WTC11 (cell line): ENCODE results near the gene RAB3GAP1. TPM values are rescaled to one million over a fixed set of nuclear protein-coding genes. Genes with fewer than 3 reads are reported as not detected.

Experiments used
- ATAC-seq: fragments of 200-7000 bp; cut with Tn5 transposase; 2 replicates; pipeline ENCODE4 v1.10.0; 2021; ENCODE audit warnings: mild to moderate bottlenecking, moderate library complexity
- CTCF ChIA-PET: fragments of 300-600 bp; sonication (Branson Sonifier 250); formaldehyde crosslinking; loops from one replicate; lab custom pipeline; 2021; ENCODE audit warnings: antibody characterized with exemption; lab: Charles Lee
- POLR2A ChIA-PET: fragments of 350-600 bp; sonication (Branson Sonifier 250); formaldehyde crosslinking; loops from one replicate; lab custom pipeline; 2021; ENCODE audit warnings: antibody characterized with exemption; lab: Charles Lee
- DNase-seq: peaks from one replicate; pipeline ENCODE4 v3.0.0; 2021; ENCODE audit warnings: low spot score
- H3K27ac Mint-ChIP-seq: 2 replicates; pipeline ENCODE4 v1.8.0; 2021; ENCODE audit warnings: mixed read lengths
- H3K27me3 Mint-ChIP-seq: 2 replicates; pipeline ENCODE4 v1.8.0; 2021; ENCODE audit warnings: low read depth, mild to moderate bottlenecking, moderate library complexity, mixed read lengths
- H3K36me3 Mint-ChIP-seq: 2 replicates; pipeline ENCODE4 v1.8.0; 2021; ENCODE audit warnings: mixed read lengths
- H3K4me1 Mint-ChIP-seq: 2 replicates; pipeline ENCODE4 v1.8.0; 2022; ENCODE audit warnings: mixed read lengths
- H3K4me3 Mint-ChIP-seq: 2 replicates; pipeline ENCODE4 v1.8.0; 2021; ENCODE audit warnings: mild to moderate bottlenecking, moderate library complexity, mixed read lengths
- H3K9me3 Mint-ChIP-seq: 2 replicates; pipeline ENCODE4 v1.8.0; 2021; ENCODE audit warnings: mixed read lengths
- ARID4B ChIP-seq: sonication (generic); formaldehyde crosslinking; IDR thresholded peaks from 2 replicates; pipeline ENCODE4 v1.8.0; 2023; ENCODE audit warnings: missing genetic modification reagents, mild to moderate bottlenecking, borderline replicate concordance
- ATF1 ChIP-seq: sonication (generic); formaldehyde crosslinking; IDR thresholded peaks from 2 replicates; pipeline ENCODE4 v1.8.1; 2023; ENCODE audit warnings: mild to moderate bottlenecking, moderate library complexity, missing genetic modification reagents
- CBFB ChIP-seq: sonication (generic); formaldehyde crosslinking; IDR thresholded peaks from 2 replicates; pipeline ENCODE4 v1.8.1; 2022; ENCODE audit warnings: mild to moderate bottlenecking, low read depth, missing genetic modification reagents
- CDX4 ChIP-seq: fragments of 250-450 bp; sonication (Bioruptor Pico); IDR thresholded peaks from 2 replicates; pipeline ENCODE4 v1.9.0; 2021; ENCODE audit warnings: moderate library complexity, mild to moderate bottlenecking, inconsistent platforms, borderline replicate concordance
- CREB1 ChIP-seq: sonication (generic); formaldehyde crosslinking; IDR thresholded peaks from 2 replicates; pipeline ENCODE4 v1.8.0; 2023; ENCODE audit warnings: mild to moderate bottlenecking, missing genetic modification reagents
- CREM ChIP-seq: sonication (generic); formaldehyde crosslinking; IDR thresholded peaks from 2 replicates; pipeline ENCODE4 v1.8.1; 2022; ENCODE audit warnings: mild to moderate bottlenecking, missing genetic modification reagents, moderate library complexity
- CTCF ChIP-seq: fragments of 200-600 bp; IDR thresholded peaks from 2 replicates; pipeline ENCODE4 v1.8.0; 2022; ENCODE audit warnings: antibody characterized with exemption
- E2F1 ChIP-seq: sonication (generic); formaldehyde crosslinking; IDR thresholded peaks from 2 replicates; pipeline ENCODE4 v1.8.0; 2022; ENCODE audit warnings: mild to moderate bottlenecking, missing genetic modification reagents
- ERG ChIP-seq: fragments of 250-450 bp; sonication (Bioruptor Pico); IDR thresholded peaks from 2 replicates; pipeline ENCODE4 v1.8.0; 2021; ENCODE audit warnings: mild to moderate bottlenecking
- ETV6 ChIP-seq: sonication (generic); formaldehyde crosslinking; IDR thresholded peaks from 2 replicates; pipeline ENCODE4 v1.8.1; 2022; ENCODE audit warnings: mild to moderate bottlenecking, missing genetic modification reagents
- GABPB1 ChIP-seq: sonication (generic); formaldehyde crosslinking; IDR thresholded peaks from 2 replicates; pipeline ENCODE4 v1.8.1; 2023; ENCODE audit warnings: mild to moderate bottlenecking, missing genetic modification reagents
- HMGA2 ChIP-seq: fragments of 250-450 bp; sonication (Bioruptor Pico); IDR thresholded peaks from 2 replicates; pipeline ENCODE4 v1.4.0; 2021; ENCODE audit warnings: mild to moderate bottlenecking, moderate library complexity
- IRF1 ChIP-seq: sonication (generic); formaldehyde crosslinking; IDR thresholded peaks from 2 replicates; pipeline ENCODE4 v1.8.0; 2023; ENCODE audit warnings: missing genetic modification reagents
- NFE2L1 ChIP-seq: sonication (generic); formaldehyde crosslinking; IDR thresholded peaks from 2 replicates; pipeline ENCODE4 v1.8.1; 2023; ENCODE audit warnings: missing genetic modification reagents
- NR3C1 ChIP-seq: sonication (generic); formaldehyde crosslinking; conservative IDR thresholded peaks from 2 replicates; pipeline ENCODE4 v1.8.1; 2023; ENCODE audit warnings: low read depth, mild to moderate bottlenecking, missing genetic modification reagents
- RELA ChIP-seq: sonication (generic); formaldehyde crosslinking; IDR thresholded peaks from 2 replicates; pipeline ENCODE4 v1.8.1; 2022; ENCODE audit warnings: missing genetic modification reagents, mild to moderate bottlenecking, borderline replicate concordance
- ZNF138 ChIP-seq: sonication (generic); formaldehyde crosslinking; conservative IDR thresholded peaks from 2 replicates; pipeline ENCODE4 v1.8.1; 2022; ENCODE audit warnings: mild to moderate bottlenecking, moderate library complexity, missing genetic modification reagents
- ZNF219 ChIP-seq: sonication (generic); formaldehyde crosslinking; IDR thresholded peaks from 2 replicates; pipeline ENCODE4 v1.8.0; 2023; ENCODE audit warnings: missing genetic modification reagents, mild to moderate bottlenecking, borderline replicate concordance
- ZNF317 ChIP-seq: sonication (generic); formaldehyde crosslinking; IDR thresholded peaks from 2 replicates; pipeline ENCODE4 v1.8.1; 2023; ENCODE audit warnings: low read depth, mild to moderate bottlenecking, moderate library complexity, missing genetic modification reagents, borderline replicate concordance
- ZNF416 ChIP-seq: fragments of 250-450 bp; sonication (Bioruptor Pico); IDR thresholded peaks from 2 replicates; pipeline ENCODE4 v1.9.0; 2021; ENCODE audit warnings: mild to moderate bottlenecking, inconsistent platforms
- ZNF423 ChIP-seq: fragments of 250-450 bp; sonication (Bioruptor Pico); IDR thresholded peaks from 2 replicates; pipeline ENCODE4 v2.1.2; 2022; ENCODE audit warnings: mild to moderate bottlenecking, moderate library complexity
- ZNF532 ChIP-seq: fragments of 250-450 bp; sonication (Bioruptor Pico); IDR thresholded peaks from 2 replicates; pipeline ENCODE4 v1.9.0; 2021; ENCODE audit warnings: mild to moderate bottlenecking, borderline replicate concordance
- ZNF671 ChIP-seq: fragments of 250-450 bp; sonication (Bioruptor Pico); IDR thresholded peaks from 2 replicates; pipeline ENCODE4 v1.8.0; 2021; ENCODE audit warnings: mild to moderate bottlenecking
- total RNA-seq: library from RNA; stranded (reverse); gene quantifications from 3 replicates; pipeline ENCODE4 v1.2.3, GENCODE V29; 2021

Gene RAB3GAP1
- total RNA-seq, 1 experiment from 2014 or later, result 27.6 TPM

- CTCF ChIA-PET, result no interaction called here
- Mint-ChIP-seq H3K9me3 (peaks cover 44% of the 10 kb centered on the region), H3K27ac (no peak overlapping the region), H3K36me3 (peaks cover 23% of the 10 kb centered on the region), H3K4me1 (no peaks in the 10 kb centered on the region), H3K4me3 (no peak overlapping the region), H3K27me3 (no peaks in the 10 kb centered on the region)
- DNase-seq, result no peak
- no peak for TF ChIP-seq ZNF532 (CRISPR knock-in tag)
- TF ChIP-seq ERG (CRISPR knock-in tag), result no peak
- TF ChIP-seq CREM, result no peak
- TF ChIP-seq CREB1 (CRISPR knock-in tag), result no peak
- no peak for TF ChIP-seq ARID4B
- no peak for TF ChIP-seq IRF1
- no peak for TF ChIP-seq HMGA2 (CRISPR knock-in tag)
- TF ChIP-seq NFE2L1 (CRISPR knock-in tag), result no peak
- no peak for TF ChIP-seq E2F1 (CRISPR knock-in tag)
- TF ChIP-seq ATF1, result no peak
- TF ChIP-seq RELA (CRISPR knock-in tag), result no peak
- no peak for TF ChIP-seq ZNF317 (CRISPR knock-in tag)
- TF ChIP-seq ZNF423 (CRISPR knock-in tag), result no peak
- no peak for ATAC-seq
- POLR2A ChIA-PET, result no interaction called here
Observed at GRCh38 chr2:135189148-135189547, 137.1 kb downstream of the RAB3GAP1 start.

- no peaks in the 10 kb centered on the region for H3K4me1 Mint-ChIP-seq
- no peak overlapping the region for H3K4me3 Mint-ChIP-seq
- peaks cover 25% of the 10 kb centered on the region for H3K36me3 Mint-ChIP-seq
- ChIA-PET POLR2A (no interaction called here), CTCF (no interaction called here)
- H3K9me3 Mint-ChIP-seq, result peaks cover 47% of the 10 kb centered on the region
- H3K27me3 Mint-ChIP-seq, result no peaks in the 10 kb centered on the region
- no peak for ATAC-seq
- no peak overlapping the region for H3K27ac Mint-ChIP-seq
- DNase-seq, result no peak
- TF ChIP-seq CBFB (CRISPR knock-in tag) (no peak), ZNF416 (CRISPR knock-in tag) (no peak), ZNF317 (CRISPR knock-in tag) (no peak), CREB1 (CRISPR knock-in tag) (no peak), GABPB1 (no peak), CTCF (no peak), NR3C1 (CRISPR knock-in tag) (no peak), CDX4 (CRISPR knock-in tag) (no peak), ZNF138 (CRISPR knock-in tag) (no peak), ZNF219 (CRISPR knock-in tag) (no peak), ZNF671 (no peak), ETV6 (CRISPR knock-in tag) (no peak)
Observed at GRCh38 chr2:135190799-135191198, 138.7 kb downstream of the RAB3GAP1 start.
